ENCODE data around the gene EPHA1.

DNA sequence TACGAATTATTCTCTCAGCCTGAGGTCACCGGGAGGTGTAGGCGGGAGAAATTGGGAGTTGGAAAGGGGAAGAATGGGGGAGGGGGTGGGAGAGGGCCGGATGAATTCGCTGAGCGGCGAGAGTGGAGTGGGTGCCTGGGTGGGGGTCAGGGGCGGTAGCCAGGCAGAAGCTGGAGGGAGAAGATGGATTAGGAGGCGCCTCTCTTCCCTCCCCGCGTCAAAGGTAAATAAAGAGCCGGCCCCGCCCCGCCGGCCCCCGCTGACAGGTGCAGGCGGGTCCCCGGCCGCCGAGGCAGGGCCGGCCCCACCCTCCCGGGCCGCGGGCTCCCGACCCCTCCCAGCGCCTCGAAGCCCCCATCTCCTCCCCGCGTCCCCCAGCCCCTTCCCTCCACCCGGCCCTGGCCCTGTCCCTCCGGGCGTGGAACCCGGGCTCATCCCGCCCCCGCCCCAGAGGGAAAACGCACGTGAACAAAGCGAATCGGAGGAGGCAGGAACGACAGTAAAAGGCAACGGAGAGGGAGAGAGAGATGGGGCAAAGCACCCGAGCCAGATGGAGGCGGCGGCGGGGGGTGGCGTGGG lies 47.0 kb downstream of the EPHA1 start:
- TF ChIP-seq EZH2 (IDR thresholded peaks at IDR 0.05; ENCODE audit: borderline replicate concordance, low read depth, low read length, severe bottlenecking) (no peak), POLR2AphosphoS5 (IDR thresholded peaks at IDR 0.05; ENCODE audit: insufficient read depth, low read depth, low read length) (no peak), JUN (IDR thresholded peaks at IDR 0.05; ENCODE audit: borderline replicate concordance, insufficient read depth, insufficient read length, low read depth) (no peak), POLR2A (IDR thresholded peaks at IDR 0.05; ENCODE audit: low read depth, low read length) (no peak), MYC (IDR thresholded peaks at IDR 0.05; ENCODE audit: low read depth, low read length) (no peak)
- TF ChIP-seq, protein P1, sequence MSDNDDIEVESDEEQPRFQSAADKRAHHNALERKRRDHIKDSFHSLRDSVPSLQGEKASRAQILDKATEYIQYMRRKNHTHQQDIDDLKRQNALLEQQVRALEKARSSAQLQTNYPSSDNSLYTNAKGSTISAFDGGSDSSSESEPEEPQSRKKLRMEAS (IDR thresholded peaks at IDR 0.05; ENCODE audit: insufficient read depth, insufficient read length): no peak
- TF ChIP-seq, protein P2, sequence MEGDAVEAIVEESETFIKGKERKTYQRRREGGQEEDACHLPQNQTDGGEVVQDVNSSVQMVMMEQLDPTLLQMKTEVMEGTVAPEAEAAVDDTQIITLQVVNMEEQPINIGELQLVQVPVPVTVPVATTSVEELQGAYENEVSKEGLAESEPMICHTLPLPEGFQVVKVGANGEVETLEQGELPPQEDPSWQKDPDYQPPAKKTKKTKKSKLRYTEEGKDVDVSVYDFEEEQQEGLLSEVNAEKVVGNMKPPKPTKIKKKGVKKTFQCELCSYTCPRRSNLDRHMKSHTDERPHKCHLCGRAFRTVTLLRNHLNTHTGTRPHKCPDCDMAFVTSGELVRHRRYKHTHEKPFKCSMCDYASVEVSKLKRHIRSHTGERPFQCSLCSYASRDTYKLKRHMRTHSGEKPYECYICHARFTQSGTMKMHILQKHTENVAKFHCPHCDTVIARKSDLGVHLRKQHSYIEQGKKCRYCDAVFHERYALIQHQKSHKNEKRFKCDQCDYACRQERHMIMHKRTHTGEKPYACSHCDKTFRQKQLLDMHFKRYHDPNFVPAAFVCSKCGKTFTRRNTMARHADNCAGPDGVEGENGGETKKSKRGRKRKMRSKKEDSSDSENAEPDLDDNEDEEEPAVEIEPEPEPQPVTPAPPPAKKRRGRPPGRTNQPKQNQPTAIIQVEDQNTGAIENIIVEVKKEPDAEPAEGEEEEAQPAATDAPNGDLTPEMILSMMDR (IDR thresholded peaks at IDR 0.05; ENCODE audit: extremely low read depth in 1 of 2, insufficient read depth in 1 of 2, low read depth in 1 of 2, low read length in 2 of 2): no peak

Measured in endothelial cell of umbilical vein (primary cell).